Smooth muscle cell (in vitro differentiated cells): Measurements from ENCODE around the gene DYNLL1. TPM values are rescaled to one million over a fixed set of nuclear protein-coding genes. Genes with fewer than 3 reads are reported as not detected.

Source experiments
- DNase-seq: peaks from one replicate; lab custom pipeline; 2025; ENCODE audit not compliant: unreplicated experiment; lab: John Stamatoyannopoulos, UW
- H2AFZ ChIP-seq: fragments of 200-600 bp; sonication (generic); 2 replicates; pipeline ENCODE4 v1.6.0; 2016; ENCODE audit warnings: antibody characterized with exemption, low read depth, mild to moderate bottlenecking
- H3F3A ChIP-seq: fragments of 200-600 bp; sonication (generic); 2 replicates; pipeline ENCODE4 v1.6.0; 2017; ENCODE audit warnings: antibody characterized with exemption, low read depth
- H3K27ac ChIP-seq: fragments of 200-600 bp; sonication (generic); 2 replicates; pipeline ENCODE4 v1.5.1; 2016; ENCODE audit warnings: low read depth, mild to moderate bottlenecking
- H3K27me3 ChIP-seq: fragments of 200-600 bp; sonication (generic); 2 replicates; pipeline ENCODE4 v1.6.1; 2016; ENCODE audit warnings: low read depth, mild to moderate bottlenecking
- H3K36me3 ChIP-seq: fragments of 200-600 bp; sonication (generic); 2 replicates; pipeline ENCODE4 v1.5.1; 2016; ENCODE audit warnings: low read depth
- H3K4me1 ChIP-seq: fragments of 200-600 bp; sonication (generic); 2 replicates; pipeline ENCODE4 v1.5.1; 2016; ENCODE audit warnings: low read depth
- H3K4me2 ChIP-seq: fragments of 200-600 bp; sonication (generic); 2 replicates; pipeline ENCODE4 v1.6.0; 2016; ENCODE audit warnings: mild to moderate bottlenecking
- H3K4me3 ChIP-seq: fragments of 200-600 bp; sonication (generic); 2 replicates; pipeline ENCODE4 v1.5.1; 2016; ENCODE audit warnings: mild to moderate bottlenecking
- H3K79me2 ChIP-seq: fragments of 200-600 bp; sonication (generic); 2 replicates; pipeline ENCODE4 v1.6.0; 2016; ENCODE audit warnings: low read depth, mild to moderate bottlenecking
- H3K9ac ChIP-seq: fragments of 200-600 bp; sonication (generic); 2 replicates; pipeline ENCODE4 v1.6.0; 2016; ENCODE audit warnings: low read depth
- H3K9me3 ChIP-seq: fragments of 200-600 bp; sonication (generic); replicated peaks from 2 replicates; pipeline ENCODE4 v1.5.1; 2016; ENCODE audit warnings: low read depth
- H4K20me1 ChIP-seq: fragments of 200-600 bp; sonication (generic); 2 replicates; pipeline ENCODE4 v1.6.0; 2016; ENCODE audit warnings: low read depth
- CTCF ChIP-seq: fragments of 200-600 bp; sonication (generic); IDR thresholded peaks from 2 replicates; pipeline ENCODE4 v1.5.1; 2017; ENCODE audit warnings: borderline replicate concordance, mild to moderate bottlenecking, antibody characterized with exemption; ENCODE audit not compliant: insufficient read depth, poor library complexity, severe bottlenecking
- WGBS: methylation state at CpG from one replicate; pipeline ENCODE4 v1.1.7; 2016; ENCODE audit warnings: low lambda C conversion rate; 5-methylcytosine and 5-hydroxymethylcytosine counted together
- polyA plus RNA-seq: library from polyadenylated mRNA; unstranded; fragments of >200 nt; fragmentation: Nextera tagmentation; extraction: Ambion mirVana; gene quantifications from 2 replicates; pipeline ENCODE4 v1.2.1, GENCODE V29; 2016
- total RNA-seq: library from RNA; depleted of rRNA; stranded (reverse); fragments of >200 nt; gene quantifications from 2 replicates; pipeline ENCODE4 v1.2.3, GENCODE V29; 2014

Gene DYNLL1
- total and polyA plus RNA-seq, 2 experiments from 2014 or later, result 497 to 502 TPM

- no peak for DNase-seq
- peaks cover 17% of the 10 kb centered on the region for H3K79me2 ChIP-seq
- 96% methylated on average over 3 of the region's 3 CpGs for WGBS
These were observed 42.7 kb upstream of the DYNLL1 start for GRCh38 chr12:120453060-120453750.

GRCh38 chr12:120453977-120454376, 41.9 kb upstream of the DYNLL1 start:
- no peaks in the 10 kb centered on the region for H3K9me3 ChIP-seq
- H2AFZ ChIP-seq, result no peak overlapping the region
- H4K20me1 ChIP-seq, result peaks cover 28% of the 10 kb centered on the region
- no peak overlapping the region for H3K27ac ChIP-seq
- TF ChIP-seq CTCF, result peak; percentile 52
- H3K36me3 ChIP-seq, result peaks cover 5% of the 10 kb centered on the region
- no peaks in the 10 kb centered on the region for H3K4me1 ChIP-seq
- WGBS, result 79% methylated on average over 4 of the region's 4 CpGs
- H3K9ac ChIP-seq, result no peak overlapping the region
- no peaks in the 10 kb centered on the region for H3K27me3 ChIP-seq
- peaks cover 10% of the 10 kb centered on the region for H3K79me2 ChIP-seq
- no peak for DNase-seq
- H3K4me2 ChIP-seq, result no peak overlapping the region
- H3F3A ChIP-seq, result peaks cover 7% of the 10 kb centered on the region
- H3K4me3 ChIP-seq, result no peak overlapping the region

More at GRCh38 chr12:120453060-120453750, 42.7 kb upstream of the DYNLL1 start:
- Histone ChIP-seq H4K20me1 (peaks cover 23% of the 10 kb centered on the region), H3K36me3 (peaks cover under 1% of the 10 kb centered on the region), H2AFZ (no peak overlapping the region), H3K27me3 (no peaks in the 10 kb centered on the region), H3K27ac (no peak overlapping the region), H3F3A (peaks cover 7% of the 10 kb centered on the region), H3K9me3 (no peaks in the 10 kb centered on the region), H3K4me3 (no peak overlapping the region), H3K4me1 (no peaks in the 10 kb centered on the region), H3K4me2 (no peak overlapping the region), H3K9ac (no peak overlapping the region)
- TF ChIP-seq CTCF, result no peak

- no peak for DNase-seq
- no peak overlapping the region for H2AFZ ChIP-seq
- H3F3A ChIP-seq, result peaks cover 10% of the 10 kb centered on the region
- peaks cover 5% of the 10 kb centered on the region for H3K36me3 ChIP-seq
- H3K4me3 ChIP-seq, result no peak overlapping the region
- TF ChIP-seq CTCF, result no peak
- H3K4me1 ChIP-seq, result no peaks in the 10 kb centered on the region
- H4K20me1 ChIP-seq, result peaks cover 34% of the 10 kb centered on the region
- H3K4me2 ChIP-seq, result no peak overlapping the region
- H3K9ac ChIP-seq, result no peak overlapping the region
- no peaks in the 10 kb centered on the region for H3K9me3 ChIP-seq
- WGBS, result 96% methylated on average over 7 of the region's 7 CpGs
- H3K27me3 ChIP-seq, result no peaks in the 10 kb centered on the region
- no peak overlapping the region for H3K27ac ChIP-seq
- H3K79me2 ChIP-seq, result peaks cover 2% of the 10 kb centered on the region
These were observed 40.6 kb upstream of the DYNLL1 start for GRCh38 chr12:120455302-120455701.

- Histone ChIP-seq H3F3A (peaks cover 12% of the 10 kb centered on the region), H3K4me2 (no peak overlapping the region), H3K4me3 (no peak overlapping the region), H3K27me3 (no peaks in the 10 kb centered on the region), H3K9me3 (no peaks in the 10 kb centered on the region), H3K9ac (no peak overlapping the region), H3K4me1 (no peaks in the 10 kb centered on the region), H3K79me2 (no peaks in the 10 kb centered on the region), H2AFZ (no peak overlapping the region), H3K36me3 (peaks cover 14% of the 10 kb centered on the region), H4K20me1 (peaks cover 37% of the 10 kb centered on the region), H3K27ac (no peak overlapping the region)
- DNase-seq, result no peak
- WGBS, result 88% methylated on average over 6 of the region's 6 CpGs
- TF ChIP-seq CTCF, result peak; percentile 23
These were observed 38.8 kb upstream of the DYNLL1 start for GRCh38 chr12:120457133-120457532.
